ENCODE data around the gene SLFN5.
A peak's percentile ranks its signal among the peaks of the same experiment; 100 is the strongest.
"Not testable (repeated sequence)": the region's sequence is repeated elsewhere in the genome, so short reads cannot be mapped to it uniquely, and the experiment has no call there.

SLFN5 gene

DNA sequence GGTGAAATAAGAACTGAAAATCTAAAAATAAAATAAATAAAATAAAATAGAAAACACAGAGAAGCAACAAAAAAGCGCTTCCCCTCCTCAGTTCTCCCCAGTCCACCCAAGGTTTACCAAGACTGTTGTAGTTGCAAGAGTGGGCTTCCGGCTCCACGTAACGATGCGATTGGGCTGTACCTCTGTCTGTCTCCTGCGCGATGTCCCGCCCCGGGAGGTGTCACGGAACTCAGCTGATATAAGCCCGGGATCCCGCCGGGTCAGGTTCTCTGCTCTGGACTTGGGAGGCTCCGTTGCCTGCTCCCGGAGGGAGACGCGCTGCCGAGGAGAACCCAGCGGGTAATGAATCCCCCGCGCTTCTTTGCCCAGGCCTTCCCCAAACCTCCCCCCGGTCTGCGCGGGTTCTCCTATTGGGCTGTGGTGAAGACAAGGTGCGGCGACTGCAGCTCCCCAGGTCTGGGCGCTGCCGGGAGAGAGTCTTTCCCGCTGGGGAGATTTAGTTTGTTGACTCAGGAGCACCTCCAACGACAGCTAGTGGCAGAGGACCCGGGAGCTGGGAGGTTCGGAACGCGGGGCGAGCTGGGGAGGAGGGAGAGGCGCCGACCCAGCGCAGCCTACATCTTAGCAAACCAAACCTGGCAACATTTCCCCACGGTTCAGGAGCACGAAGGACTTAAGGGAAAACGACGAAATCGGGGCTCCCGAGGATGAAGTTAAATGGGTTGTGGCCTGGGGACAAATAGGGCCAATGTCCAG, at the start of gene SLFN5:
TSS of gene SLFN5 (plus strand) at position 268 of the 756 bp plus-strand sequence. CDS start 15,619 bp downstream, outside the sequence.
- DNase-seq (ENCODE audit: low read depth in 2 of 2): peak; percentile 84 to 91

DNA sequence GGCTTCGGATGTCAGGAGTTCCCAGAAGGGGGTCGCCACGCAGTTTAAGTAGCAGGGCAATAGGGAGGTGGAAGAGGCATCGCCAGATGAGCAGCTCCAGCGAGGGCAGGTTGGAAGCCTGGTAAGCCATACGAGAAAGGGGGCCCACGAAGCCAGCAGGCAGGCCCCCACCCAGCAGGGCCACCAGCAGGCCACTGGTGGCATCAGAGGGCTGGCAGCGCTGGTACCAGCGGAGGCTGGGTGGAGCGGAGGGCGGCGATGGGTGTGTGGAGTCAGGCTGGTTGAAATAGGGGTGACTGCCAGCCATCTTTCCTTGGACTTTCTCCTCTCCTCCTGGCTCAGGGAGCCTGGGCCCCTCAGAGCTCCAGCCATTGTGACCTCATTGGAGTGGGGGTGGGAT, 48.9 kb upstream of the SLFN5 start, which contains the start of gene SLC35G3:
TSS of gene SLC35G3 (minus strand) at position 393 of the 400 bp plus-strand sequence. CDS start at position 307, 86 bp downstream.
- not testable (repeated sequence) for DNase-seq (ENCODE audit: low read depth in 2 of 2)

DNA sequence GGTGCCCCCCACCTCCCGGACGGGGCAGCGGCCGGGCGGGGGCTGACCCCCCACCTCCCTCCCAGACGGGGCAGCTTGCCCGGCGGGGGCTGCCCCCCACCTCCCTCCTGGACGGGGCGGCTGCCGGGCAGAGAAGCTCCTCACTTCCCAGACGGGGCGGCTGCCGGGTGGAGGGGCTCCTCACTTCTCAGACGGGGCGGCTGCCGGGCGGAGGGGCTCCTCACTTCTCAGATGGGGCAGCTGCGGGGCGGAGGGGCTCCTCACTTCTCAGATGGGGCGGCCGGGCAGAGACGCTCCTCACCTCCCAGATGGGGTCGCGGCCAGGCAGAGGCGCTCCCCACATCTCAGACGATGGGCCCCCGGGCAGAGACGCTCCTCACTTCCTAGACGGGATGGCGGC, 47.8 kb upstream of the SLFN5 start:
- DNase-seq (ENCODE audit: low read depth in 2 of 2): not testable (repeated sequence)

DNA sequence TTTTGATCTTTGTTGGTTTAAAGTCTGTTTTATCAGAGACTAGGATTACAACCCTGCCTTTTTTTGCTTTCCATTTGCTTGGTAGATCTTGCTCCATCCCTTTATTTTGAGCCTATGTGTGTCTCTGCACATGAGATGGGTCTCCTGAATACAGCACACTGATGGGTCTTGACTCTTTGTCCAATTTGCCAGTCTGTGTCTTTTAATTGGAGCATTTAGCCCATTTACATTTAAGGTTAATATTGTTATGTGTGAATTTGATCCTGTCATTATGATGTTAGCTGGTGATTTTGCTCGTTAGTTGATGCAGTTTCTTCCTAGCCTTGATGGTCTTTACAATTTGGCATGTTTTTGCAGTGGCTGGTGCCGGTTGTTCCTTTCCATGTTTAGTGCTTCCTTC, 40.3 kb upstream of the SLFN5 start:
- DNase-seq (ENCODE audit: low read depth in 2 of 2): not testable (repeated sequence)

DNA sequence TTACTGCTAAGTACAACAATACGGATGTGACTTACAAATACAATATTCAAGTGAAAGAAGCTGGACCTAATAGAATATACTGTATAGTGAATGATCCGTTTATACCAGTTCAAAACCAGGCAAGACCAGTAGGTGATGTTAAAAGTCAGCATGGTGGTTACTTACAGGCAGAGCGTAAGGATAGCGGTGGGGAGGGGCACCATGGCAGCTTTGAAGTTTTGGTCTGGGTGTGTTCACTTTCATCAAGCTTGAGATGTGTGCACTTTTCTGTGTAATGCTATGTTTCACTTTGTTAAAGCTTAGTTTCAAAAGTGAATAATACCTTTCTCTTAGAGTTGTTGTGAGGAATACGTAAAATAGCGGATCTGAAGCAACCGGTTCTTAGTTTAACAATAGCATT, 32.1 kb upstream of the SLFN5 start:
- DNase-seq (ENCODE audit: low read depth in 2 of 2): no peak

DNA sequence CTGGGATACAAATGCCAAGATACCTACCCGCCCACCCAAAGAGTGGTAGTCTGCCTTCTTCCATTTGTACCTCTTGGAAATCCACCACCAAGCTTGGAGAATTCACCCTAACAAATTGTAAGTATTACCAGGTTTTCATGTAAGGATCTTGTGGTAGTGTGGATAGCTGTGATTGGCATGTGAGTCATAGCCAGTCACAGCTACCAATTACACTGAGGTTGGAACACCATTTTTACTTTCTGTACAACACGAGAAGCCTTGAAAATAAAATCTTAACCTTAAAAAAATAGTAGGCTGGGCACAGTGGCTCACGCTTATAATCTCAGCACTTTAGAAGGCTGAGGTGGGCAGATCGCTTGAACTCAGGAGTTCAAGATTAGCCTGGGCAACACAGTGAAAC, 30.2 kb upstream of the SLFN5 start:
- no peak for DNase-seq (ENCODE audit: low read depth in 2 of 2)

DNA sequence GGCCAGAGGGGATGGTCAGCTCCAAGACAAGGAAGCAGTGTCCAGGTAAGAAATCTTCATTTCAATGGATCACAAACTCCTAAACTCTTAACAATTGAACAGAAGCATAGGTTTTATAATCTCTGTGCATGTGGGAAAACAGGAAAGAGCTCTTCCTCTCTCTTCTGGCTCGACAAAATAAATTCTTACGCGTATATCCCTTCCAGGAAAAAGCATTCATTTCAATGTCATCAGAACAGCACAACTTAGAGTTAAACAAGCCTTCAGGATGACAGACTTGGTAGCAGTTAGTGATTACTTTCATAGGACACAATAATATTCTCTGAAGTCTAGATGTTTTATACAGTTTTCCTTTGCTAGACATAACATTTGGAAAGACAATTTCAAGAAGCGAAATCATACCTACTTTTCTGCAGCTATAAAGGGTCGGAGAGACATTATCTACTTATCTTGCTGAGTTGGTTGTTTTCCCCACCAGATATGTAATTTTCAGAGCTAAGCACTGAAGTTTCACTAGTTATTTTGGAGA, 29.4 kb upstream of the SLFN5 start:
- no peak for DNase-seq (ENCODE audit: low read depth in 2 of 2)

DNA sequence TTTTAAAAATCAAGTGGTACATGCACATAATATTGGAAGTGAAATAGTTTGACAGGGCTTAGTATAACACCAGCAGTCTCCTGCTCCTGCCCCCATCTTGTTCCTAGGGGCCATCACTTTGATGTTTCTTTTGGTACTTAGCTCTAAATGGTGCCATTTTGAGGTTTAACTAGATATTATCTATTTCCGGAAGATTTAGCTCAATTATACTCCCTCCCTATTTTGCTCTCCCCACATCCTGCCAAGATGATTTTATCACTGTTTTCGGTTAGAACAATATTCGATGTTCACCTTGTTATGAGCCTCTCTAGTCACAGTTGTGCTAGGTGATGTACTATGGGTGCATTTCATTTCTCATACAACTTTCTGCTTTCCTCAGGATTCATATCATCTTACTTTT, 28.7 kb upstream of the SLFN5 start:
- peak in 1 of 2 donors; percentile 17 for DNase-seq (ENCODE audit: low read depth in 2 of 2)

DNA sequence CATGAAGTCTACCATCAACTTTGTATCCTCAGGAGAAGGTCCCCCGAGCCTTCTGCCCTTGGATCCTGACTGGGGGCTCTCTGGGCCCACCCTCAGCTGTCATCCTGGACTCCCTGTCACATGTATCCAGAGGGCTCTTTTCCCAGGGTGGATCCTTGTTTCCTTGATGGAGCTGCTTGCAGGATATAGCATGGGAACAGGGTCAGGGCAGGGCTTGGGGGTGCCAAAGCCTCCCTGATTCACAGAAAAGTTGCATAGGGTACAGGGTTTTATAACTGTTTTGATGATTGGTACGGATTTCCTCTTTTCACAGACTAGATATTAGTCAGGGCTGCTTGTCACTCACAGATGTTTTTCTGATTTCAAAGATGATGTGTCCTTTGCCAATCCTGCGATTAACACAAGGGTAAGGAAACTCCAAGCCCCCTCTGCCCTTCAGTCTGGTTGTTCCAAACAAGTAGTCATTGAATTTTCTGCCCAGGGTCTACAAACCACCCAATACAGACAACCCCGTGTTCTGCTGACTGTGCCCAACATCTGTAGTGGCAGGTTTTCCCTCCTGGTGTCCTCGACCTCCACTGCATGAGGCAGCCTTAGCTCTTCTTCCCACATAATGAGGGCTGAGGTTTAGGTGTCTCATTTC, 28.1 kb upstream of the SLFN5 start:
- no peak for DNase-seq (ENCODE audit: low read depth in 2 of 2)

DNA sequence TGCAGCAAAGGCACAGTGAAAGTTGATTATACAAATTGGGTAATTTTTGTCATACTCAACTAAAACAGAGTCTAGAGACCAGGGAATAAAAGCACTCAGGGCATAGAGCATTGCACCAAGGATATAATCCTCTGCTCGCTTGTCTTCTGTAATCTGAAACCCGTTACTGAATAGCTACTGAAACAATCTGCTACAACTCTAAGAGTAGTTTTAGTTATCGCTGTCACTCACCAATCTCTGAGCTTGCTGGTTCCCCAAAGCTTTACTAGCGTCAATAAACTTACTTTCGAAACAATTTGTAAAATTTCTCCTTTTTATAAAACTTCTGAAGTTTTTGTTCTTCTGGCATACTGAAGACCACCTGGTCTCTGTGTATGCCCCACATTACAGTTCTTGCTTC, 25.8 kb upstream of the SLFN5 start:
- no peak for DNase-seq (ENCODE audit: low read depth in 2 of 2)

DNA sequence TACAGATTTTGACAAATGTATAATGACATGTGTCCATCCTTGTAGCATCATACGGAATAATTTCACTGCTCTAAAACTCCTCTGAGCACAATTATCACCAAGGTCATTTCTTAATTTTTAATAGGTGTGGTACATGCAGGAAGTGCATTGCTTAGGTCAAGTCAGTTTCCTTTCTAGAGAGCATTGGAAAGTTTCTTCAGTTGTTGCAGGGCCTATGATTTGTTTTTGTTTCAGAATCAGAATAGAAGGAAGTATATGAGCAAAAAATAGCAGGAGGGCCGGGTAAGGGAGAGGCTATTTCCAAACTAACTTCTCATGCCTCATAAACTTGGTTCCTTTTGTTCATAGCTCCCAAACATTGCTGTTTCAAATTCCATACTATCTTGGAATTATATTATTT, 24.0 kb upstream of the SLFN5 start:
- DNase-seq (ENCODE audit: low read depth in 2 of 2): no peak

DNA sequence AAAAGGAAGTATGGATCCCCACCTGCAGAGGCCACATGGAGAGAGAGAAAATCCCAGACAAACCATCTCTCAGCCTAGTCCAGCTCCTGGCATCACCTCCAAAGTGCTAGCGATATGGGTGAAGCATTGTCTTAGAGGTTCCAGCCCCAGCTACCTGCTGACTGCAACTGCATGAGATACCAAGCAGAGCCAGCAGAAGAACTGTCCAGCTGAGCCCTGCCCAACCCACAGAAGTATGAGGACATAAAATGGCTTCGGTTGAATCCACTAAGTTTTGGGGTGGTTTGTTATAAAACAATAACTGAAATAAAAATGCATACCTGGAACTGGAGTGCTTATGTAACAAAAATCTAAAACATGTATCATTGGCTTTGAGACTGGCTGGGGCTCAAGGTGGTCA, 20.4 kb upstream of the SLFN5 start:
- DNase-seq (ENCODE audit: low read depth in 2 of 2): no peak

DNA sequence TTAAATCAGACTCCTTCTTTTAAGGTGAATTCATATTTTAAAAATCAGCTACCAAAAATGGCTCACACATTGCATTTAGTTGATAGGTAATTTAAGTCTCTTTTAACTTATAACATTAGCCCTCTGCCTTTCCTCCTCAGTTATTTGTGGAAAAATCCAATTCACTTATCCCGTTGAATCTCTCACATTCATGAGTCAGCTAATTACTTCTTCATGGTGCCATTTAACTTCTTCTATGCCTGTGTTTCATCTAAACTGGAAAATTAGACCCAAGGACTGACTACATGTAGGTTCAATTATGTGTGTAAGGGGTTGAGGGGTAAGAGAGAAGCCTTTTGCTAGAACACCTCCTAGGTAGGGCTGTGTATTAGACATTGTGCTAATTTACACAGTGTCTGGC, 18.4 kb upstream of the SLFN5 start:
- no peak for DNase-seq (ENCODE audit: low read depth in 2 of 2)

DNA sequence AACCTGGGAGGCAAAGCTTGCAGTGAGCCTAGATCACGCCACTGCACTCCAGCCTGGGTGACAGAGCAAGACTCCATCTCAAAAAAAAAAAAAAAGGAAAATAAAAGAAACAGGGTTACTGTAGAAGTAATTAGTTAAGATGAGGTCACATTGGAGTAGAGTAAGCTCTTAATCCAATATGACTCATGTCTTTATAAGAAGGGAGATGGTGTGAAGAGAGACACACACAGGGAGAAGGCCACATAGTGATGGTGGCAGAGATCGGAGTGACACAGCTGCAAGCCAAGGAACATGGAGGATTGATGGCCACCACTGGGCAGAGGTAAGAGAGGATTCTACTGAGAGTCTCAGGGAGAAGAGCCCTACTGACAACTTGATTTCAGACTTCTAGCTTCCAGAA, 15.3 kb upstream of the SLFN5 start:
- DNase-seq (ENCODE audit: low read depth in 2 of 2): no peak

DNA sequence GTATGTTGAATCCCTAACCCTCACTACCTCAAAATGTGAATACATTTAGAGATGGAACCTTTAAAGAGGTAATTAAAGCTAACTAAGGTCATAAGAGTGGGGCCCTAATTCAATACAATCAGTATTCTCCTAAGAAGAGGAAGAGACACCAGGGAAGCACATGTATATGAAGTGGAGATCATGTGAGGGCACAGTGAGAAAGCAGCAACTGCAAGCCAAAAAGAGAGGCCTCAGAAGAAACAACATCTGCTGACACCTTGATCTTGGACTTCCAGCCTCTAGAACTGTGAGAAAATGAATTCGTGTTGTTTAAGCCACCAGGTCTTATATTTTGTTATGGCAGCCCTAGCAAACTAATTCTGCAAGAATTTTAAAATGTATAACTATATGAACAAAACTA, 13.2 kb upstream of the SLFN5 start:
- no peak for DNase-seq (ENCODE audit: low read depth in 2 of 2)

DNA sequence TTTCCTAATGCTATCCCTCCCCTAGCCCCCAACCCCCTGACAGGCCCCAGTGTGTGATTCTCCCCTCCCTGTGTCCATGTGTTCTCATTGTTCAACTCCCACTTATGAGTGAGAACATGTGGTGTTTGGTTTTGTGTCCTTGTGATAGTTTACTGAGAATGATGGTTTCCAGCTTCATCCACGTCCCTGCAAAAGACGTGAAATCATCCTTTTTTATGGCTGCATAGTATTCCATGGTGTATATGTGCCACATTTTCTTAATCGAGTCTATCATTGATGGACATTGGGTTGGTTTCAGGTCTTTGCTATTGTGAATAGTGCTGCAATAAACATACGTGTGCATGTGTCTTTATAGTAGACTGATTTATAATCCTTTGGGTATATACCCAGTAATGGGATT, 8.6 kb upstream of the SLFN5 start:
- not testable (repeated sequence) for DNase-seq (ENCODE audit: low read depth in 2 of 2)

DNA sequence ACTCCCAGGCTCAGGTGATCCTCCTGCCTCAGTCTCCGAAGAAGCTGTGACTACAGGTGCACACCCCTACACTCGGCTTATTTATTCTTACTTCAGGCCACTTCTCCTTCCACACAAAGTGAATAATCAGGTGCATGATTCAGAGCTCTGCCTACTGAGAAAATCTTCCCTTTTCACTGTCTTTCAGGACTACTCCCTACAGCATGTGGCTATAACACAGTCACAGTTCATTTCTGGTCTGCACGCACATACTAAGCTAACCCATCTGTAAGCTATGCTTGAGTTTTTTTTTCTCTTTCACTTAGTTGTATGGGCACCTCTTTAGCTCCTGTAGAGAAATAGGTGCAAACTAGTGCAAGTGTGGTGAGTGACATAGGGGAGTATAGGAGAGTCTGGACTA, 7.6 kb upstream of the SLFN5 start:
- DNase-seq (ENCODE audit: low read depth in 2 of 2): no peak

DNA sequence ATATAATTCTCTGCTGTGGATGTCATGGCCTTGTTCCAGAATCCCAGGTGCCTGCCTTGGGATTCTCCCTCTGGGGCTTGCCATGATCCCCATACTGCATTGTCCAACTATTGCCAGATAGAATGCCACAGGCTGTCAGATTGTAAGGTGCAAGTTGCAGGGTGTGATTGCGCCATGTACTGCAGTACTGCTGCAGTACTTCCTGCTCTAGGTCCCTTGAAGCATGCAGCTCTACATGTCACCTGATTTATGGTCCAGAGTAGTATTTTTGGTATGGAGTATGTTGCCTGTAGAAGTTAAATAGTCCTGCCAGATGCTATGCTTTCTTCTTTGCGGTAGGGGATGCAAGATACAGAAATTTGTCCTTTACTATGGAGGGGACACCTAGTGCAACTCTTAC, 7.0 kb upstream of the SLFN5 start:
- DNase-seq (ENCODE audit: low read depth in 2 of 2): no peak

DNA sequence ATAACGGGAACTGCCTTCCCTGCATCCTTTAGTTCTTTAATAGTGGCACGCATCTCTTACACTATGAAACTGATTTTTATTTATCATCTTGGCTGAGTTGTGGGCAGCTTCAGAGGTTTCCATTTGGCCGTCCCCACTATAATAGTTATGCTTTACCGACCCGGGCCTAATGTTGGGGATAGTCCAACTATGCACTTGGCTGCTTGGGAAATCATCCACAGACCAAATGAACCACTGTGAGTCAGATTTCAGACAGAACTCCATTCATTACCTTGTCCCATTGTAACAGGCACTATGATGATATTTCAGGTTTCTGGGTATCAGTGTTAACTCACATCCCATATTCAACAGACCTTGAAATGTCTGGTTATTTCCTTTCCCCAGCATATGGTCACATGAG, 6.1 kb upstream of the SLFN5 start:
- DNase-seq (ENCODE audit: low read depth in 2 of 2): no peak

DNA sequence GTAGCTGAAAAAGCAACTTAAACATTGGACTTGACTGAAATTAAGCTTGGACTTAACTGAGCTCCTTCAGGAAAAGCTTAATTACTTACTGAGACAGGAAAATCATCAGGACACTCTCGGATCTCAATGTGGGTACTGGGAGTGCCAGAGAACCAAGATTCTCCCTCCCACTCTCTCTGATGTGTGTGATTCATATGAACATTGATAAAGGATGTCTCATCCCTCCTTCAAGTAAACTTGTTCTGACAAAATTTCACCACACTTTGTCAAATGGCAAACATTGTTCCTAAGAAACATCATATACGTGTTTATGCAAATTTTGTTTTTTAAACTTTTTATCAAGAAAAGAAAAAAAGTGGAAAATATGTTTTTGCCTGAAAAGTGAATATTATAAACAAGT, 4.1 kb upstream of the SLFN5 start:
- DNase-seq (ENCODE audit: low read depth in 2 of 2): no peak

DNA sequence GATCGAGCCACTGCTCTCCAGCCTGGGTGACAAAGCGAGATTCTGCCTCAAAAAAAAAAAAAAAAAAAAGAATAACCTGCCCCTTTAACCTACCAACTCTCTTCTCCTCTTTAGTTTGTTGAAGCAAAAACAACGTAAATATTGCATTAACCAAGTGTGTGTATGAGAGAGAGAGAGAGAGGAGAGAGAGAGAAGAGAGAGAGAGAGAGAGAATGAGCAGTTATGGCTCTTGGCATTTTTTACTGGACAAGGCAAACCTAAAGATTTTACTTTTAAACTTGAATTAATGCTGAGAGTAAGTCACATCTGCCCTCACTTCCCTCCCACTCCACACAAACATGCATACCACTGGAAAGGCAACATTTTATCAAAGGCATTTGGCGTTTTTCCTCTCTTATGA, 3.0 kb upstream of the SLFN5 start:
- DNase-seq (ENCODE audit: low read depth in 2 of 2): no peak

DNA sequence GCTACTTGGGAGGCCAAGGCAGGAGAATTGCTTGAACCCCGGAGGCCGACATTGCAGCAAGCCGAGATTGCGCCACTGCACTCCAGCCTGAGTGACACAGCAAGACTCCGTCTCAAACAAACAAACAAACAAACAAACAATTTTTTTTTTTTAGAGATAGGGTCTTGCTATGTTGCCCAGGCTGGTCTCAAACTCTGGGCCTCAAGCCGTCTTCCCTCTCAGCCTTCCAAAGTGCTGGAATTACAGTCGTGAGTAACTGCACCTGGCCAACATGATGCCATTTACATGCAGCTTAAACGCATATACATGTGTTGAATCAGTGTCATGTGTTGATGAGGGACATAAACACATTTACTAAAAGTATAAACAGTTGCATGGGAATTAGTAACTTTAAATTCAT, 2.0 kb upstream of the SLFN5 start:
- DNase-seq (ENCODE audit: low read depth in 2 of 2): no peak

DNA sequence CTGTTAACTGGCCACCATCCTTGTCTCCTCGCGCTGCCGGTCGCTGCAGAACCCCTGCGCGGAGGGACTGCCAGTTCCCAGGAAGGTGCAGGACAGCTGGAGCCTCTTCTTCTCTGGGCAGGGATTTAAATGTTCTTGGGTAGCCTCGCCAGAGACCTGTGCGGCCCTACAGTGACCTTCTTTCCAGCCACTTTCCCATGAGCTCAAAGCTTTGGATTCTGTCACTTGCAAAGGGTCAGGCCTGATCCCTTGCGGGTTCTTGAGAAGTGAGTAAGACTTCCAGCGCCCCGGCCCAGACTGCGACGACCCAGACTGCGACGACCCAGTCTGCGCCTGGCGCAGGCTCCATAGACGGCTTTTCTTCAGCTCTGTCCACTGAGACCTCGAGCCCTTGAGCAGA, 1.4 kb upstream of the SLFN5 start:
- peak in 1 of 2 donors; percentile 12 for DNase-seq (ENCODE audit: low read depth in 2 of 2)

All from stimulated activated CD8-positive, alpha-beta memory T cell treated with anti-CD3 and anti-CD28 coated beads, Interleukin-15, amount 100 ng/mL, for 4 hours (primary cell).